Fibroblast of lung (primary cell): ENCODE results near the gene SH3TC1.

Experiments
- CTCF ChIP-seq, 2 donors: IDR thresholded peaks in 1 of 2; conservative IDR thresholded peaks in 1 of 2; 1 replicate in 1 of 2; 2 replicates in 1 of 2; pipeline ENCODE4 v1.5.1; 2011 to 2012; ENCODE audit warnings: low read length in 2 of 2, control low read depth in 1 of 2, inconsistent platforms in 1 of 2, low read depth in 1 of 2, mild to moderate bottlenecking in 1 of 2
- EZH2 ChIP-seq: IDR thresholded peaks from 2 replicates; pipeline ENCODE4 v1.5.1; 2012; ENCODE audit warnings: low read length, control low read depth, mild to moderate bottlenecking; ENCODE audit errors: missing control alignments

- TF ChIP-seq CTCF (conservative IDR thresholded peaks at IDR 0.05 in 1 of 2, IDR thresholded peaks at IDR 0.05 in 1 of 2; ENCODE audit: low read depth in 1 of 2, low read length in 2 of 2) (no peak), EZH2 (no peak)
These were observed 658 bp downstream of the SH3TC1 start for GRCh38 chr4:8199594-8200301.
